Measurements from ENCODE around the gene CSNK1E. TPM values are rescaled to one million over a fixed set of nuclear protein-coding genes. Genes with fewer than 3 reads are reported as not detected.

CSNK1E gene
- total RNA-seq, 1 experiment from 2014 or later, result 62.7 TPM

- DNase-seq (ENCODE audit: low read depth), result no peak
- in situ Hi-C loops (cut with HindIII; ENCODE audit: low pct_unique_long_range_greater_than_20kb, low sequenced_read_pairs), result no loop called here
Measured at GRCh38 chr22:38291201-38291777, 25.9 kb downstream of the CSNK1E start.

- in situ Hi-C loops (cut with HindIII; ENCODE audit: low pct_unique_long_range_greater_than_20kb, low sequenced_read_pairs), result no loop called here
- no peak for DNase-seq (ENCODE audit: low read depth)
Measured at GRCh38 chr22:38290347-38290746, 26.9 kb downstream of the CSNK1E start.

- in situ Hi-C loops (cut with HindIII; ENCODE audit: low pct_unique_long_range_greater_than_20kb, low sequenced_read_pairs), result no loop called here
- DNase-seq (ENCODE audit: low read depth), result no peak
Measured at GRCh38 chr22:38289583-38290082, 27.6 kb downstream of the CSNK1E start.

- in situ Hi-C loops (cut with HindIII; ENCODE audit: low pct_unique_long_range_greater_than_20kb, low sequenced_read_pairs), result no loop called here
- DNase-seq (ENCODE audit: low read depth), result no peak
Measured at GRCh38 chr22:38286915-38287669, 30.1 kb downstream of the CSNK1E start.

GRCh38 chr22:38285018-38285417 lies 32.2 kb downstream of the CSNK1E start:
- DNase-seq (ENCODE audit: low read depth), result no peak
- in situ Hi-C loops (cut with HindIII; ENCODE audit: low pct_unique_long_range_greater_than_20kb, low sequenced_read_pairs), result no loop called here

GRCh38 chr22:38284042-38284402 lies 33.2 kb downstream of the CSNK1E start:
- DNase-seq (ENCODE audit: low read depth), result no peak

GRCh38 chr22:38282397-38282796 lies 34.8 kb downstream of the CSNK1E start:
- DNase-seq (ENCODE audit: low read depth), result no peak
- in situ Hi-C loops (cut with HindIII; ENCODE audit: low pct_unique_long_range_greater_than_20kb, low sequenced_read_pairs), result no loop called here

More at GRCh38 chr22:38284042-38284402, 33.2 kb downstream of the CSNK1E start:
- in situ Hi-C loops (cut with HindIII; ENCODE audit: low pct_unique_long_range_greater_than_20kb, low sequenced_read_pairs), result no loop called here

GRCh38 chr22:38276166-38276565 lies 41.1 kb downstream of the CSNK1E start:
- no peak for DNase-seq (ENCODE audit: low read depth)
- in situ Hi-C loops (cut with HindIII; ENCODE audit: low pct_unique_long_range_greater_than_20kb, low sequenced_read_pairs), result no loop called here

- DNase-seq (ENCODE audit: low read depth), result no peak
- in situ Hi-C loops (cut with HindIII; ENCODE audit: low pct_unique_long_range_greater_than_20kb, low sequenced_read_pairs), result no loop called here
Measured at GRCh38 chr22:38273135-38273826, 44.0 kb downstream of the CSNK1E start.

- in situ Hi-C loops (cut with HindIII; ENCODE audit: low pct_unique_long_range_greater_than_20kb, low sequenced_read_pairs), result no loop called here
- peak; percentile 66 for DNase-seq (ENCODE audit: low read depth)
Measured at GRCh38 chr22:38272373-38273134, 44.7 kb downstream of the CSNK1E start, which contains the start of gene TMEM184B. TSS of gene TMEM184B (minus strand) at chr22:38273010. CDS start at chr22:38247961, 25,049 bp downstream.

GRCh38 chr22:38271927-38272372 lies 45.3 kb downstream of the CSNK1E start:
- in situ Hi-C loops (cut with HindIII; ENCODE audit: low pct_unique_long_range_greater_than_20kb, low sequenced_read_pairs), result no loop called here
- DNase-seq (ENCODE audit: low read depth), result no peak

GRCh38 chr22:38271101-38271500 lies 46.1 kb downstream of the CSNK1E start:
- no peak for DNase-seq (ENCODE audit: low read depth)
- in situ Hi-C loops (cut with HindIII; ENCODE audit: low pct_unique_long_range_greater_than_20kb, low sequenced_read_pairs), result no loop called here

GRCh38 chr22:38270091-38270992 lies 46.9 kb downstream of the CSNK1E start:
- DNase-seq (ENCODE audit: low read depth), result peak; percentile 43
- in situ Hi-C loops (cut with HindIII; ENCODE audit: low pct_unique_long_range_greater_than_20kb, low sequenced_read_pairs), result no loop called here

GRCh38 chr22:38269466-38269865 lies 47.8 kb downstream of the CSNK1E start:
- in situ Hi-C loops (cut with HindIII; ENCODE audit: low pct_unique_long_range_greater_than_20kb, low sequenced_read_pairs), result no loop called here
- no peak for DNase-seq (ENCODE audit: low read depth)

GRCh38 chr22:38267086-38267485 lies 50.1 kb downstream of the CSNK1E start:
- DNase-seq (ENCODE audit: low read depth), result no peak

GRCh38 chr22:38266120-38266519 lies 51.1 kb downstream of the CSNK1E start:
- in situ Hi-C loops (cut with HindIII; ENCODE audit: low pct_unique_long_range_greater_than_20kb, low sequenced_read_pairs), result no loop called here
- no peak for DNase-seq (ENCODE audit: low read depth)

More at GRCh38 chr22:38267086-38267485, 50.1 kb downstream of the CSNK1E start:
- in situ Hi-C loops (cut with HindIII; ENCODE audit: low pct_unique_long_range_greater_than_20kb, low sequenced_read_pairs), result no loop called here

- in situ Hi-C loops (cut with HindIII; ENCODE audit: low pct_unique_long_range_greater_than_20kb, low sequenced_read_pairs), result no loop called here
- DNase-seq (ENCODE audit: low read depth), result no peak
Measured at GRCh38 chr22:38264322-38264843, 52.9 kb downstream of the CSNK1E start.
